ENCODE results near the gene GOT1. TPM values are rescaled to one million over a fixed set of nuclear protein-coding genes. Genes with fewer than 3 reads are reported as not detected.

The GOT1 gene
- polyA plus RNA-seq, 5 donors: 27.6 to 30.8 (median 28.6) TPM

DNA sequence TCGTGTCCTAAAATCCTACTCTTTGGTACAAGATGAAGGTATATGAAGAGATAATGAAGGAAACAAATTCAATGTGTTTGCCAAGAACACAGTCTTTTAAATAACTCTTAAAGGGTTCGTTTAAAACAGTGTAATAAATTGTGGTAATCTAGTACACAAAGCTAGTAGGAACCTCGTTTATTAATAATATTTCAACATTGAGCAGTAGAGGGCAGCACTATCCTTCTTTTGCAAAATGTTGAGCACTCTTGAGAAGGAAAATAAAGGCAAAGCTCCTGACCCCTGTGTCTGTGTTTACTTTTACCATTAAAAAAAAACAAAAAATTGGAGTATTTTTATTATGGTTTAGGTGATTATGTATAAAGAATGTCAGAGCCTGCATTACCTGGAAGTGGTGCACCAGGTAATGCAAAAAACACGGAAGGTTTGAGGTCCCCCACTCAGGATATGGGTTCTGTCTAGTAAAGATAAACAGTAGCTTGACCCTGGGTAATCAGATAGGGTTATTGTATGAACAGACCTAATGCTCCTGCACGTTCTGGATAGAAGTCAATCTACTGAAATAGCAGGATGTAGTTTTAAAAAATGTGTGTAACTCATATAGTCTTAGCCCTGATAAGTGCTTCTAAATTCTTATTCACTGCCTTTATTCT is 5.7 kb upstream of the GOT1 start:
- peak; percentile 27 to 34 for DNase-seq

DNA sequence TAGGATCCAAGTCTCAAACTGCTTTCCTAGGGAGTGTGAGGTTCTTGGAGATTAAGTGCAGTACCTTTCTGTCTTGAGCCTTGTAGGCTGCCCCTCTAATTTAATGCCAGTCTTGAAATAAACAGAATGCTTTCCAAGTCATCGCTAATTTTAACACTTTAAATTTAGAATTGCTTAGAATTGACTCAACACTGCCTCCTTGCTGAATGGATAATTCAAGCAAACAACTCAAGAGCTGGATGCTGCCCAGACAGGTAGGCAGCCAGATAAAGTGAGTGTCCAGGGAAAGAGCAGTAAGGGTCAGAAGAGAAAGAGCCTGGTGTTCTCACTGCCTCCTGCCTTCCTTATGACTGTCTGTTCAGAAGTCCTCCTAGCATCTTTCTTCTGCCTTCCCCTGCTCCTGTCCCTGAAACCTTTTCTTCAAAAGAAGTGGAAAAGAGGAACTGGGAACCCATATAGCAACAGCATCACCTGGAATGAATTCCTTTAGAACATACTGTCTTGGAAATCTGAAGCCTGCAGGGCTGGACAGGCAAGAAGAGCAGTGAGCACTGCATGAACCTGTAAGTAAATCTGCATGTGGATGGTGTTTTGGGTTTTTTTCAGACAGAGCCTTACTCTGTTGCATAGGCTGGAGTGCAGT is 3.1 kb upstream of the GOT1 start:
- DNase-seq: no peak

DNA sequence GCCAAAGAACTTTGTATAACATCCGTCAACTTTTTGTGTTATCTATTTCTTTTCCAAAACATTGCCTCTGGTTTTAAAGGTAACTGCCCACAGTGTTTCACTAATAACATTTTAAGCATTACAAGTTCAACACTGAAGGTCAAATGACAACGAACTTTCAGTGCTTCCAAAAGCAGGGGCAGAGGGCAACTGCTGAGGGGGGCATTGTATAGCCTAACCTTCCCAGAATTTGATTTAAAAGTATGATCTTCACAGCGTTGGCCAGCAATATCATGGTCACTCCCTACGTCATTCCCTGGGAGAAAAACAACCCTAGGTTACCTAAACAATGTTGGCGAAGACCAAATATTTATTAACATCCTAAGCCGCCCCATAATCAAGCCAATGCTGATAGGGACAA is 2.5 kb upstream of the GOT1 start:
- DNase-seq: no peak

DNA sequence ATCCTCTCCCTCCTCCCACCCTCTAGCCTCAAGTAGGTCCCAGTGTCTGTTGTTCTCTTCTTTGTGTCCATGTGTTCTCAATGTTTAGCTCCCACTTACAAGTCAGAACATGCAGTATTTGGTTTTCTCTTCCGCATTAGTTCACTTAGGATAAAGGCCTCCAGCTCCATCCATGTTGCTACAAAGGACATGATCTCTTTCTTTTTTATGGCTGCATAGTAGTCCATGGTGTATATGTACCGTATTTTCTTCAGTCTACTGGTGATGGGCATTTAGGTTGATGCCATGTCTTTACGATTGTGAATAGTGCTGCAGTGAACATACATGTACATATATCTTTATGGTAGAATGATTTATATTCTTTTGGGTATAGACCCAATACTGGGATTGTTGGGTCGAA is 1.6 kb upstream of the GOT1 start:
- no peak for DNase-seq

DNA sequence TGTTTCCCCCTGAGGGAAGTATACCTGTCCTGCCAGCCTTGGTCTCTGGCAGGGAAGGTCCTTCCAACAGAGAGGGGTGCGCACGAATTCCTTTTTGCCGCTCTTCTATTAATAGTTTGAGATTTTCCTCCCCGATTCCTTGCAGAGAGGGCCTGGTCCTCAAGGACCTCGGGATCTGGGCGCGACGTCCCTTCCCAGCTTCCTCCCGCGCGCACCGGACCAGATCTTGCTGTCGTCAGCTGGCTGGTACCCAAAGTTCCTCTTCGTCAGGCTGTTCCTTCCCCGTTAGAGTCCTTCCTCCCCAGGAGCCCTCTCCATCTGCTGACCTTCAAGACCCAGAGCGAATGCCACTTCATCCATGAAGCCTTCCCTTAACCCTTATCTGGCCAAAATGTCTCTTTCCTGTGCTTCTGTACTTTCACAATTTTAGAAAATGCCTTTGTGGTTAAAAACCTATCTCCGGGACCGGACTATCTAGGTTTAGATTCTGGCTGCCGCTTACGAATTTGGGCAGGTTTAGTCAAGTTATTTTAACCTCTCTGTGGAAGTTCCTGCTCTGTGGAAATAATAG is 851 bp upstream of the GOT1 start:
- DNase-seq: peak in 1 of 2 donors; percentile 34

DNA sequence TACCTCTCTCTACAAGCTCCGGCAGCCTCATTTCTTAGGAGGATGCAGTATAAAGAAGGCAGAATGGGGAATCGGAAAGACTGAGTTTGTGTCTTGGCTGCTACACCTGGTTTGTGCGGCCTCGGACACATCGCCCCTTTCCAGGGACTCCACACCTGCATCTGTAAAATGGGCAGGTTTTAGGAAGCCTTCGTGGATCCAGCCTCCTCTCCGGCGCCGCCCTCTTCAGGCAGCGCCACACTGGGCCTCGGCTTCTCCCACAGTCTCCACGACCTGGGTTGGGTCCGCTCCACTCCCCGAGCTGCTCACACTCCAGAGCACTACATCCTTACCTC is 341 bp downstream of the GOT1 start:
- peak in 1 of 2 donors; percentile 16 for DNase-seq

DNA sequence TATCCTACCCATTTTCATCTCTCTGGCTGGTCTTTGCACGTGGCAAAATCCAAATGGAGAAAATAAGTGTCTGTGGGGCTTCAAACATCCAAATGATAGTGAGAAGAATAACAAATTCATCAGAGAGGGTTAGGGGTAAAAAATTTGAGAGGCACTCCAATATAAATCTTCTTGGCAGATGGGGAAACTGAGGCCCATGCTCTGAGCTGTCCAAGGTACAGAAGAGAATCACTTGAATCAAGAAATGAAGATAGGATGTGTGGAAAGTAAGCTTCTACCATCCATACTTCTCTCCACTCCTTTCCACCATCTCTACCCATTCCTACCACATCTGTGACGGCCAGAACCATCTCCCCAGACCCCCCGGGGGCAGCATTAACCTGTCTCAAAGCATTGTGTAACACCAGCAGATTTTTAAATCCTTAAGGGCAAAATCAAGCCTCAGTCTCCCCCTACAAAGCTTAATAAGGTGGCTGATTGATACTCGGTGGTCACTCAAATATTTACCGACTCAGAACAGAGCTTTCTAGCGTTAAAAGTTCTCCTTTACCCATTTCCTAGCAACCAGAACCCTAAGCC is 818 bp downstream of the GOT1 start:
- DNase-seq: no peak

DNA sequence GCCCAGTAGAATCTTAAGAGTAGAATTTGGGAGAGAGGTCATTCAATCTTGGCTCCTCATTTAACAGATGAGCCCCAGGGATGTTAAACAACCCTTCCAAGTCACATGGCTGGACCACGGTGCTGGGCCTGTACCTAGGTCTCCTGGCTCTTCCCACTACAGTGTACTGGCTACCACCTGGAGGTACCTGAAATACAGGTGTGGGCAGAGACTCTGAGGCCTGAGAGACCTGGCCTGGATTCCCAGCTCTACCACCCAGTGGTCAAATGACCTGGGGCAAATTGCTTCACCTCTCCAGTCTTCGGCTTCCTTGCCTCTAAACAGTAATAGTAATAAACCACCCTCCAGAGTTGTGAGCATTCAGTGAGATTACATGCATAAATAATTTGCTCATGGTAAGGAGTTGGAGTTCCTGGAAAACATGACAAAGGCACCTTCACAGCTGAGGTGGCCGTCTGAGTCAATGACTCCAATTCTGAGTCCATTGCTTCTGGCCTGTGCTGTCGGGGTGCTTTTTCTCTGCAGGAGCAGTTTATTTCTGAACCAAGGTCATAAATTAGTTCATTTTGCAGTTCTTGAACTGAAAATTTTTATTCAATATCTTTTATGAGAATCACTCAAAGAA is 2.7 kb downstream of the GOT1 start:
- no peak for DNase-seq

DNA sequence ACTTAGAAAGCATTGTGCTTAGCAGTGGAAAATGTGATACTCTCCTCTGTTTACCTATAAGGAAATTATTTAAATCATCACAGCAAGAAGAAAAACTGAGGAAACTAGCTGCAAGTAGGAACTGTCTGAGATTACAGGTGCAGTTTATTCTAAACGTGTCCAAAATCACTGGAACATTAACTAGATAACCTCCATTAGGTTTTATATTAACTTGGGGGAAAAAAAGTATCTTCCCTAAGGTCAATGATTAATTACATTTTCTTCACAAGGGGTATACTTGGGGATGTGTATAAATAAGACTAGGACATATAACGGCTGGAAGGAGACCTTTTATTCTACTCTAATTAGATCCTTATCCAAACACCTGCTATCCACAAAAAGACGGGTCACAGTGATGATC is 3.7 kb downstream of the GOT1 start:
- DNase-seq: no peak

DNA sequence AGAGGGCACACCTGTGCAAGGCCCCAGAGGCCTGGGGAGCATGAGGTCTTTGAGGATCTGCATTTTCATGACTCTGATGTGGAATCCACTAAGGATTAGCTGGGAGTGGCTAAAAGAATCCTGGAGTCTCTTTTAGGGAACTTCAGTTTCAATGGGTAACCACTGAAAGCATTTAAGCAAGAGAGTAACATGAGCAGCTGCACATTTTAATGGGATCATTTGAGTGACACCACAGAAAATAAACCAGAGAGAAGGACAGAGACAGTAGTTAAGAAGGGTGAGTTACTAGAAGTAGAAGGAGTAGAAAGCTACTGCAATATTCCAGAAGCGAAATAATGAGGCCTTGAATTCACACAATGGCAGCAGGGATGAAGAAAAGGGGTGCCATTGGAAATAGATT is 5.2 kb downstream of the GOT1 start:
- no peak for DNase-seq

DNA sequence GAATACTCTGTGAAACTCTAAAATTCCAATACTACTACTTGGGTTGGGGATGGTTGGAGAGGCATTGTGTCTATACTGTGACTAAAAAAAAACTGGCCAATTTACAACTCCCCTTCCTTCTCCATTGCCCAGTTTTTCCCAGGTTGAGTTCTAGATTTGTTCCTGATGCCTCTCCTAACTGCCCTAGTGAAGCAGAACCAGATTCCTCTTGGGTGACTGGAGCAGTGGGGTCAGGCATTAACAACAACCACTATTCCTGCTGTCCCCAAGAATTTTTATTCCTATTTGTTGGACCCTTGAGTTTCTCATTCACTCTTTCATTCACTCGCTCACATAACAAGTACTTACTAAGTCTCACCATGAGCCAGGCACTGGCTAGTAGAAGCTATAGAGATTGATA is 5.8 kb downstream of the GOT1 start:
- no peak for DNase-seq

DNA sequence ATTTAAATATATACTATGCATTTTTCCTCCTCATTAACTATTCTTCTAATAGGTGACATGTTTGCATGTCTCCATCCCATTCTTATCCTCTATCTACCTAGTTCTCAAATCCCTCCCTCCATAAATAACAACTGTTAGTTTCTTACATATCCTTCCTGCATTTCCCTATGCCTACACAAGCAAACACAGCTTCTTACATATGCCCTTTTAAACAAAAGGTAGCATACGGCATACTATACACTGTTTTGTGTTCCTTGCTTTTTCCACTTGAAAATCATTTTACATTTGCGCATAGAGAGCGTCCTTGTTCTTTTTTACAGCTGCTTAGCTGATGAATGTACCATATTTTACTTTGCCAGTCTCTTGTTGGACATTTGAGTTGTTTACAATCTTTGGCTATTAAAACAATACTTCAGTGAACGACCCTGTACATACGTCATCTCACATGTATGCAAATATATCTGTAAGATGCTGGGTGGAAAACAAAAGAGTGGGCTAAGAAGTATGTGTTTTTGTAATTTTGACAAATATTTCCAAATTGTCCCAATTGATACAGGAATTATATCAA is 7.8 kb downstream of the GOT1 start:
- DNase-seq: no peak

DNA sequence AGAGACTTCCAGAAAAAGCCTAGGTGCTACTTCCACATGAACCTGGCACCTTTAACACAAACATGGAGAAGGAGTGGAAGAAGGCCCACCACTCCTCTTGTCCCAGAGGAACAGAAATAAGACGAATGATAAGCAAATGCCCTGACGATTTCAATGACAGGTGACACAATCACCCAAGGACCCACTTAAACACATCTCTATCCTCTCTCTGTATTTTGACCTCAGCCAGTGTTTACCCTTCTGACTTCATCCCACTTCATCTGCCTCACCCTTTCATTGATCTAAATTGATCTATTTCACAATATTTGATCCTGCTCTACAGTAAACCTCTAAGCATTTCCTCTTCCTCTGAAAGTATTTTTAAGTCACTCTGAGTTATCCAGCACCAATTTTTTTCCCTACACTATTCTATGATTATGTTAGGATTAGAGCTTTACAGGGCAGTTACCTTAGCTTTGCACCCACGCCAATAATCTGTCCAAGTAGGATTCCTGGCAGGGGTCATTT is 9.1 kb downstream of the GOT1 start:
- DNase-seq: no peak

DNA sequence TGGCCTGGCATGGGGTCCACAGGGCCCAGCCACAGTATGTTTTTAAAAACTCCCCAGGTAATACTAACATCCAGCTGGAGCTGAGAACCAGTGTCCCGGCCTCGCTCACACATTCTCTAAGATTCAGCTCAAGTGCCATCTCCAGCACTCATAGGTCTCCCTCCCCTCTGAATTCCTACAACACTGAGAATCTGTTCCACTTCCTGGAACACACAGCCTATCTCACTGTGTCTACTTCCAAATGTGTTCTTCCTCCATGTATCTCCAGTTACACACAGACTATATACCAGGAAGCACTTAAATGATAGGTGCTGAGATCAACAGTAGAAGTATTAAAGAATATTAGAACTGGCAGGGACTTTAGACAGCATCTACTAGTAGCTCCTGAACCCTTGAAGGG is 10.7 kb downstream of the GOT1 start:
- no peak for DNase-seq

DNA sequence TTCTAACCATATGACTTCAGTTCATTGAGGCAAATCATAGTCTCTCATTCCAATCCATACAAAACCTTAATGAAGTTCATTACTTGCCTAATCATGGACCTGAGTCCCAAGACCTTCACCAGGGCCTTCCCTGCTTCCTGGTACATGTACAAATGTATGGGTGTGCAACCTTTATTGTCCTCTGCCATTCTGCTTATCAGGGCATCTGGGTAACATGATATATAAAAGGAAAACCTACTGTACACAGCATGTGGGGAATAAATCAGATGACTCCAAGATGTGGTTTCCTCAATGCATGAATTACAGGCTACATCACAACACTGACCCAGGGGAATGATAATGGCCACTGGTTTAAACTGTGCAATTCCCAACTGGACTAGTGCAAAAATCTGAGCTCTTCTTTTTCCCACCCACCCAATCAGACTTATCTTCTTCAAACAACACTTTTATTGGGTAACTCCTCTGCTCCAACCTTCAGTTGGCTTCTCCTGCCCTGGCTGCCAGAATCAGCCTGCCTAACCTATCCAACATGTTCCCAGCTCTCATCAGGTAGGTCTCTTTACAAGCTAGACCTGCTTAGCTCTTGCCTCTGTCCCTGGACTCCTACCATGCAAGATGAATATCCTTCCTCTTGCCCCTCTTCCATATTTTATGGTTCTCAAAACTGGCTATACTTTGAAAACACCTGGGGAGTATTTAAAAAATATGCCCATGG is 11.4 kb downstream of the GOT1 start:
- no peak for DNase-seq

DNA sequence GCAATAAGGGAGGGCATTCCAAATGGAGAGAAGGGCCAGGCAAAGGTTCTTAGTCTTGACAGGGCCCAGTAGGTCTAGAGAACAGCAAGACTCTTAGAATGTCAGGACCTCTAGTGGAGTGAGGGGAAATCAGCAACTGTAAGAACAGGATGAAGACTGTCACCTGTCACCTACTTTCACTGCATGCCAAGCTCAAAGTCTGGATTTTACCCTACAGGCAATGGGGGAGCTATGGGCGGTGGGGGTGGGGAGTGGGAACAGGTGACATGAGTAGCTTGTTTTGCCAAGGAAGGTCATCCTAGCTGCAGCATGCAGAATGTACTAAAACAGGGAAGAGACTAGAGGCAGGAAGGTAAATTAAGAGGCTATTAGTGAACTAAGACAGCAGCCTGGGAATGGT is 18.3 kb downstream of the GOT1 start:
- no peak for DNase-seq

DNA sequence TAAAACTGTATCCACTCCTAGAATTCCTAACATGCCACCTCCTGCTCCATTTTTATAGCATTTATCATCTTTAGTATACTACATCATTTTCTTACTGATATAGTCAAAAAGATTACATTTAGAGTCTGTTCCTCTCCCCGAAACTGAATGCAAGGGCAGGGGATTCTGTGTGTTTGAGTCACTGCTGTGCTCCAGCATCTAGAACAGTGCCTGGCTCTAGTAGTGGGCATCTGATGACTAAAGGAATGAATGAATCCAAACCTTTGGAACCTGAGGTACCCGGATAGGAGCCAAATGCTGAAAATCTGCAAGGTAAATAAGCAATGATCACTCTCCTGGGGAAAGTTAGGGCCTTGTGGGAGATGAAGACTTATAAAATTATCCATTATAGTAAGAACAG is 18.9 kb downstream of the GOT1 start:
- no peak for DNase-seq

DNA sequence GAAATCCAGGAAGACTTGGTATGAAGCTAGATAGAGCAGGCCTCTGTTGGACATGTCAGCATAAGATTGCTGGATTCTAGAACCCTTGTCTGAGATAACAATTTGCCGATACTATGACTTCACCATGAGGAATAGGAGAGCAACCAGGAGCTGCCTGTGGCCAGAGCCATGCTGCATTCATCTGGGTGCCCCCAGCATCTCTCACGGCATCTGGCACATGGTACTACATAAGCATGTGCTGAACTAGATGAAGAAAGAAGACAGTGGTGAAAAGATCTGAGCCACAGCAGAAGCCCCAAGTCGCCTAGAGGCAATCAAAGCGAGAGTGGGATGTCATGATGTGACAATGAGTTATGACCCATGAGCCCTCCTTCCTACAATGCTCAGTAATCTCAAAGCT is 19.5 kb downstream of the GOT1 start:
- no peak for DNase-seq

DNA sequence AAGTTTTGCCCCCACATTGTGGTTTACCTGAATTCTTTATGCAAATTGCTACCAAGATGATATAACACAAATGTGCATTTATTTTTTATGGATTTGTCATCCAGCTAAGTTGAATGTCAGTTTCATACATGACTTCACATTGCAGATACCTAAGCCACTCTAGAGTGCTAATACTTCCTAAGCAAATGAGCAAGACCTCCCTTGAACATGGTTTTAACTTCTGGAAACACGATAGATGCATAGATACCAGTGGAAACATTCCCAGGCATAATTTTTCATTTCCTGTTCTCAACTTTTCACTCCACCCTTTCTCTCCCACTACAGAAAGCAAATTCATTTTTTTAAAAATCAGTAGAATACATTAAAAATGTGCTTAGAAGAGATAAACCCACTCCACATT is 20.3 kb downstream of the GOT1 start:
- DNase-seq: no peak

DNA sequence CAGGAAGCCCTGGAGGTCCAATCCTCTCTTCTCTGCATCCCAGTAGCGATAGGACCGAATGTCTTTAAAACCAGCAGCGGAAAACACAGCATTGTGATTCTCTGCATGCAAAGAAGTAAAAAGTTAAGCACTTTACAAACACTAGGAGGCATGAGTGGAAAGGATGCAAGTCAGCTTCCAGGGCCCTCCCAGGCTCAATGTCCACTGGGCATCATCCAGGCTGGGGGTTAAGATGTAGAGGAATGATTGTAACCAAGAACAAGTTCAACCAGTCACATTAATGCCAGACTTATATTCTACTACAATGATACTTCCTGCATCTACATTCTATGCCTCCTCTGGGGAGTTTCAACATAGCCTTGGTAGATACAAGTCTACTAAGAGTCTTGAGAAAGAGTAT is 24.3 kb downstream of the GOT1 start:
- DNase-seq: no peak

DNA sequence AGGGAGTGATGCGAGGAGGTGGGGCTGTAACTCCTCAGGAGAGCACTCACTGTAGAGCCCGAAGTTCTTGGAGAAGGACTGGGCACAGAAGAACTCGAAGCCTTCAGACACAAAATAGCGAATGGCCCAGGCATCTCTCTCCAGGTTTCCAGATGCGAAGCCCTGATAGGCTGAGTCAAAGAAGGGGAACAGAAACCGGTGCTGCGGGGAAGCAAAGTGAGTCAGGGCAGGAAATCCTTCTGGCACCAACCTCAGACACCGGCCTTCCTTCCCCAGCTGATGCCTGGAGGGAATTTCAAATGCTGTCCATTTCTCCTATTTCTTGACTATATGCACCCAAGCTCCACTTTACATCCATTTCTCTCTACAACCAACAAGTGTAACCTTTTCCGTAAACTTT is 26.8 kb downstream of the GOT1 start:
- no peak for DNase-seq

DNA sequence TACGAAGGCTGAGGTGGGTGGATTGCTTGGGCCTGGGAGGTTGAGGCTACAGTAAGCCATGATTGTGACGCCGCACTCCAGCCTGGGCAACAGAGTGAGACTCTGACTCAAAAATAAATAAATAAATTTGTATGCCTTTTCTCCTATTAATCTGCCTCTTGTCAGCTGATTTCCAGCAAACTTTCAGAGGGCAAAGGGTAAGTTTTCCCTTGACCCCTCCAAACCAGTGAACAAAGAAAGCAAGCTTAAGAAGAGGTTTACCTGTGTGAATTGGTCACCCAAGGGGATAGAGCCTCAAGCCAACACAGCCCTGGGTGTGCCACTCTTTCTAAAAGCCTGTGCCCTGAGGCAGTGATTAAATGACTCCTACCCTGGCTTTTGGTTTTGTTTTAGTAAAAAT is 30.8 kb downstream of the GOT1 start:
- DNase-seq: no peak
